GM21737 (cell line): ENCODE results near the gene KCNK16.
A peak's percentile ranks its signal among the peaks of the same experiment; 100 is the strongest.

Experiments used
- ATAC-seq: cut with Tn5 transposase; IDR thresholded peaks from one replicate; pipeline ENCODE4 v1.9.1; 2021; ENCODE audit warnings: mild to moderate bottlenecking, moderate library complexity; ENCODE audit not compliant: unreplicated experiment

KCNK16 gene

DNA sequence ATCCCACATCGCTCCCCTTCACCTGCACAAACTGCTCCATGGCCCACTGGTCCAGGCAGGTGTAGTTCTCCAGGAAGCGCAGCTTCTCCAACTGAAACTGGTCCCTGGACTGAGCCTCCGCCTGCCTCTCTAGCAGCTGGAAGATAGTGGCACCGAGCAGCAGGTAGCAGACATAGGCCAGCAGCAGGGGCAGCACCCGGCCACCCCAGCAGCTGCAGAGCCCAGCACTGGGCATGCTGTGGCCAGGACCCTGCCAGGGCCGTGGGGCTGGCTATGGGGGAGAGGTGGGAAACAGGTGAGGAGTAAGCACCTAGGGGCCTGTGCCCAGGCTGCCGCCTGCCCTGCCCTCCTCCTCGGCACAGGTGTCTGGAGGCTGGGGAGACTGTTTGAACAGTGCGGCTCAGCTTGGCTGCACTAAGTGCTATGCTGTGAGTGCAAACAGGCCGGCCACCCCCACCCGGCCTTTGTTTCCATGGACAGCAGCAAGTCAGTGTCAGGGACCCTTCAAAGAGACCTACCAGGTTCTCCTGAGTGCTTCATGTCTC lies at the start of gene KCNK16:
KCNK16 (minus strand) TSS at position 397 of the 545 bp plus-strand sequence; CDS start at position 235, 162 bp downstream.
- ATAC-seq: no peak

DNA sequence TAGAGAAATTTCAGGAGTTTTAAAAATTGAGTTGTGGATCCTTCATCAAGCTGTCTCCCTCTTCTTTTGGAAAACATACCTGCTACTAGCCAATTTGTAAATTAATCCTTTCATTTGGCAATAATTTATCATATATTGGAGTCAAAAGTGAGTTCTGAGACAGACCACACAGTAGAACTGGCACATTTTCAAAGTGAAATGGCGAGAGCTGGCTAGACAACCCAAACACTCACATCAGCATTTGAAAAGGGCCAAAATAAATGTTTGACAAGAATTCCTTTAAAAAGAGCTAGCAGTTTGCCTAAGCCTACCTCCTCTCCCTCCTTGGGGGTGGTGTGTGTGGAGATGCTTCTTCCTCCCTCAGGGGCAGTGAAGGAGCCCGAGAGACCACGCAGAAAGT lies 47.9 kb upstream of the KCNK16 start:
- ATAC-seq: no peak

DNA sequence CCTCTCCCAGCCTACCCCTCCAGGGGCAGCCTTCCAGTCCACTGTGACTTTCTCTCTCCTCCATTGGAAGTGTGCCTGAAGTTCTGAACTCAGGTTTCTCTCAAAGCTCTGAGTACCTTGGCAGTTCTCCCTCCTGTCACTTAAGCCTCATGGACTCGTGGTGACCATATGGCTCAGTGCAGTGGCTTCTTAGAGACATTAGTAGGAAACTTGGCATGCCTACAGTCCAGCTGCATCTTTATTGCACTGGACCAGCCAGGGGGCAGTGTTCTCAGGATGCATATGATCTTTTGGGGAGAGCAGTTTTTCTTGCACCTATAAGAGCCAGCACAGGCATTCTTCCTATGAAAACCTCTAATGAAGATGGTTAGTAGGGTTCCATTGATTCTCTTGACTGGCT lies 47.5 kb upstream of the KCNK16 start:
- no peak for ATAC-seq

DNA sequence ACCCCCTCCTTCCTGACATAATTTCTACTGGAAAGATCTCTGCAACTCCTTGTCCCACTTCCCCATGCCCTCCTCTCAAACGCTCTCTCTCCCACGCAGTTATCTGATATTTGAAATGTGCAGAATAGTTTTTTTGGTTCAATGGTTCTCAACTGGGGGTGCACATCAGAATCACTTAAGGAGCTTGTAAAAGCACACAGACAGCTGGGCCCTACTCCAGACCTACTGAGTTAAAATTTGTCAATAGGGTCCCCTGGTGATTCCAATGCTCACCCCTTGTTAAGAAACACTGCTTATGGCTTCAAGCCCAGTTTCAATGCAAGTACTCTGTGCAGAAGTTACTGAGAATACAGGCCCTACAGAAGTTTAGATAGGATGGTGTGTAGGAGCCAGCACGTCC lies 45.2 kb upstream of the KCNK16 start:
- no peak for ATAC-seq

DNA sequence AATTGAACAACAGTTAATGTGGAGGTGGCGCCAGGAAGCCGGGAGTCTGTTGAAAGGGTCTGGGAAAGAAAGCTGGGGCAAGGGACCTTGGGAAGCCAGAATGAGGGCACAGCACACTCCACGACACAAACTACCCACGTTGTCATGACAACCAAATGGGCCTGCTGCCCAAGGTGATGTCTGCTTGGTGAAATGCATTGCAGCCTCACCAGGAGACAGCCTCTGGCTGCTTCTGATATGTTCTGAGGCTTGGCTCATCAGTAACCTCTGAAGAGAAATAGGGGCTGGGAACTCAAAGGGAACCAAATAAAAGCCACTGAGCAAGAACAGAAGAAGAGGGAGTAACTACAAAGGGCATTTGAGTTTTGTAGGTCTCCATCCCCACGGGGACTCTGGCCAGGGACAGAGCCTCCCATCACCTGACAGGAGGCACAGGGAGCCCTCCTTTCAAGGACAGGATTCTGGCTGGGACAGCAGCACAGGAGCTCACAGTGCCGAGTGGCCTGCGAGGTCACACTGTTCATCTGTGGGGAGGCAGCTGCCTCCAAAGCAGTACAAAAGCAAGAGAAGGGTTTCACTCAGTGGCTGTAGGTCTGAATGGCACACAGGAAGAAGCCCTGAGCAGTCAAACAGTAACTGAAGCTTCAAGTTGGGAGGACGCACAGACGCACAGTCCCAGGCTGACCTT lies 44.6 kb upstream of the KCNK16 start:
- no peak for ATAC-seq

DNA sequence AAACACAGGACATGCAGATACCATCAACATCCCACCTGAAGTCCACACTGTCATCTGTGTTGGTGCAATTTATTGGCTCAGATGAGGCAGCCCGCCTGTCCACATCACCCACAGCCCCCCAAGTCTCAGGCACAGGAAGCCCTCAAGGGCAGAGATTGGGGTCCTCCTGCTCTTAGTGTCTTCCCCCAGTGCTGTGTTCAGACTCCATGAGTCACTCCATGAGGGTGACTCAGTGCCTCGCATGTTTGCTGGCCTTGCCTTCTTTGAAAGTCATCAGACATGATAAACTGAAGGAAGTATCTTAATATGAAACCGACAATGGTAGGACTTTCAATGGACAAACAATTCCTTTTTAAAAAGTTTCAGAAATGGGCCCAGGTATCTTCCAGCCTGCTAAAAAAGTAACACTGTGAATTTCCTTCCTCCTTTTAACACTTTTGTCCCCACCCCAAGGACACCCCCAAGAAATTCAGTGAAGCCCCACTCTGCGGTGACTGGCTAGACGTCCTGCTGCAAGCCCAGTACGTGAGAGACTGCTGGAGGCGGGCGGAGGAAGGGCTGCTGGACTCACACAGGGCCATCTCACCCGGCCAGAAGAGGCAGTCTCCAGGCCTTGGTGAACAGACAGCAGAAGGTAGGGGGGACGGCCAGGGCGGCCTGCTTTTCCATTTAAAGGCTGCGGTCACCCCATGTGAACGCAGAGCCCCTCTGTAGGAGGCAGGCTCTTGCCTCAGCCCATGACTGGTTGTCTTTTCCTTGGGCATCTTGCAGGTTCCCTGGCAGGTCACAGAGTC lies 43.0 kb upstream of the KCNK16 start:
- ATAC-seq: no peak

DNA sequence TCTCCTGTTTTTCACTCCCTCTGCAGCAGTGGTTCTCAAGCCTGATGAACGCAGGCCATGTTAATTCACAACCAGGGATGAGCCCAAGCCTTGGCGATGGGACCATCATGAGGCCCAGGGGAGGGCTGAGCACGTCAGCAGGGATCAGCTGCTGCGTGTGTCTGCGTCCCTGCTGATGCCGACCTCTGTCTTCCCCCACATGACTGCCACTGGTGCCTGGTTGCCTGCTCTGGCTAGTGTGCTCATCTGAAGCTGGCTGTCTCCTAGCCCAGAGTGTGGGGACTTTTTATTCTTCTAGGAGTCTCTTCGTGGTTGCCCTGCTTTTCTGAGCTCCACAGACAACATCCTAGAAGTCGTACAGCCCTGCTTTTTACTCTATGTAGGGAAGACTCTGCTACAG lies 40.8 kb upstream of the KCNK16 start:
- ATAC-seq: no peak

DNA sequence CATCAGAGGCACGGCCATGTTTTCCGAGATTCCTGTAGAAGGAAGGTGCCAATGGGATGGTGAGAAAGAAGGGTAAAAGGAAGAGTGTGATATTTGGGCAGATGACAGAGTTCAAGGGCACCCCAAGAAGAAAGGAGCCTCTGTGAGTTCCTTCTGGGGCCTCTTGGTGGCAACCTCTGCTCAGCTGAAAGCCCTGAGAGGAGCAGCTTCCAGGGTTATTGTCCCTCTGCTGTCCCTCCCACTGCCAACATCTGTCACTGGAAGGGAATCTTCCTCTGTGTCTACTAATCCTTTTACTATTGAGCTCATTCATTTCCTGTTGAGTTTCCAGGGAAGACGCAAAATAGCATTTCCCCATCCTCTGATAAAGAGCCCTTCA lies 40.0 kb upstream of the KCNK16 start:
- no peak for ATAC-seq

DNA sequence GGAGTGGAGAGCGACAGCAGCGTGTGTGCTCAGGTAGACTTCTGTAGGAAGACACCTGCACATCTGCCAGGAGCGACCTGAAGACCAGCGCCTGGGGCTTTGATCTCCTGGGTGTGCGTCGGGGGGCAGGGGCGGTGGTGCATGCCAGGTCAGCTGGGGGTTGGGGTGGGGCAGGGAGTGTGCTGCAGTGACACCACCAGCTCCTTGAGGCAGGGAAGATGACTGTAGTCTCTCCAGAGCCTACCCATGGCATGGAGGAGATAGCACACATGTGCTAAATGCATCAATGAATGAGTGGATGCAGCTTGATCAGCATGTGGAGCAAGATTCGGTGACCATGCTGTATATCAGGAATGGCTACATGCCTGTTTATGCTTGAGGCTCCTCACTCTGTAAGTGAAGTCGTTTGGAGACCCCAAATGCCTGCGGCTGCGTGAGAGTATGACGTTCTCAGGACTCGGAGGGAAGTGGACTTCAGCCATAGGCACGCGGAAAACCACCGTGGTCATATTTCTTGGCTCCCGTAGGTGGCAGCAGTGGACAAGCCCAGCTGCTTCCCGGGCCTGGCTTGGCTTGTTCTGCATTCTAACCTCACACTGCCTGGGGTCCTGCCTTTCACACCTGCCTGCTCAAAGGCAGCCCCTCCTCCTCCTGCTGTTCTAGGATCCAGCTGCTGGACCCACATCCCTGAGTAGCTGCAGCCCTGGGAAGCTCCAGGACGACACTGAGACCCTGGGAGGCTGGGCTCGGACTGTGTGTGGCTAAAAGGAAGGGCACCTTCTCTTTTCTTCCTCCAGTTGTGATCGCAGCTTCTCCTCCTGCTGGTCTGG lies 39.4 kb upstream of the KCNK16 start:
- ATAC-seq: peak; percentile 73

DNA sequence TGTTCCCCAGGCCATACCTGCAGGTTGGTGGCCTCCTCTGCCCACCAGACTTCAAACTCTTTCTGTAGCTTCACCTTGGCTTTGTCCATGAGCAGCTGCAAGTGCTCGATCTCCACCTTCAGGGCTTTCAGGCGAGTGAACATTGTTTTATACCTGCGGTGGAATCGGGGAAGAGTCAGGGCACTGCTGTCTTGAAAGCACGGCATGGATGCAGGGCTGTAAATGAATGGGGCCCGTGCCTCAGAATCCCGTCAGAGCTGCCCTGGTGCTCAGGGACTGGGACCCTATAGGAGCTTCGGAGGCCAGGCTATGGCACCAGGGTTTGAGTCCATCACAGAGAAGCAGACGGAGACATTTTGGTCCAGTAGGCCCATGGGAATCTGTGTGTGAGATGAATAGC lies 37.9 kb upstream of the KCNK16 start:
- ATAC-seq: no peak

DNA sequence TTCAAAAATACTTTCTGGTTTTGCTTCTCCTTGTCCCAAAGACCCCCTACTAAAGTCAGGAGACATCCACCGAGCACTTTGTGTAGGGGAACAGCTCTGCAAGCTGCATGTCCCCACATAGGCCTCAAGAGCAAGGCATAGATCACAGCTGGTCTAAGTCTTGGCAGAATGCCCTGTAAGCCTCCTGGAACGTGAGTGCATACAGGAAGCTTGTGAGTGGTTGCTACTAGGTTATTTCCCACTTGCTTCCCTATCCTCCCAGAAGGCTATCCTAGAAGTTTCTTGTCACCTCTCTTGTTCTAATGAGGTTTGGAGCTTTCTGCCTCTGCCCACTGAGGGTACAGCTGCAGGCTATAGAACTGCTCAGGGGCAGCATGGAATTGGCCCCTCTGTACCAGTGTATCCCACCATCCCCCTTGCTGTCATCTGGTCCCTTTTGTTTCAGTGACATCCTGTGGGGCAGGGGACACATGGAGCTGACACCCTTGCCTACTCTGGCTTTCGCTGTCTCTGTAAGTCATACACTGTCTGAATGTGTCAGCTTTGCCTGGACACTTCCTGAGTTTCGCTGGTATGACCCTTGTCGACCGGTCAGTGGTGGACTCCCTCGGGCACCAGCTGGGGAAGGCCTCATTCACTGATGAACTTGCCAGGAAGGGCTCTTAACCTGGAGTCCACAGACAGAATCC lies 35.6 kb upstream of the KCNK16 start:
- no peak for ATAC-seq

DNA sequence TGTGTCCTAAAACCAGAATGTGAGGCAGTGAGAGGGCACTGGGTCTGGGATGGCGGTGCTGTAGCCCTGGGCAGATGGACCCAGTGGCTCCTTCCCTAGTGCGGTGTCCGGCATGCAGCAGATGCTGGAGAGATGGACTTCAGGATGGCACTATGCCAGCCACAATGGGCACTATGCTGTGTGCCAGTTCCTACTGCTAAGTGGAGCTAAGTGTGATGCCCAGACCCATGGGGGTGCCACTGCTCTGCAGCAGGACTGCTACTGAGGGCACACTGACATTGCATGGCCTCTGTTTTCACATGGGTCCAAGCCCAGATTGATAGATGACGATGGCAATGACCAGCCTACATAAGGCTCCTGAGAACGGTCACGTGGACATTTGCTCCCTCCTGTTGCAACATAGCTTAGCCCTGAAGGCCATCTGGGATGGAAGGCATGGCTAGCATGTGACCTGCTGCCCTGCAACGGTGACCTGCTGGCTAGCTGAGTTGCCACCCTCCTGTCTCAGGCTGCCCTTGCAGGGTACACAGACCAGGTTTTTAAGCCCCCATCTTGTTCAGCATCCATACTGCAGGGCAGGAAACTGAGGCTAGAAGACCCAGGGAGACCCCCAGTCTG lies 31.3 kb upstream of the KCNK16 start:
- no peak for ATAC-seq

DNA sequence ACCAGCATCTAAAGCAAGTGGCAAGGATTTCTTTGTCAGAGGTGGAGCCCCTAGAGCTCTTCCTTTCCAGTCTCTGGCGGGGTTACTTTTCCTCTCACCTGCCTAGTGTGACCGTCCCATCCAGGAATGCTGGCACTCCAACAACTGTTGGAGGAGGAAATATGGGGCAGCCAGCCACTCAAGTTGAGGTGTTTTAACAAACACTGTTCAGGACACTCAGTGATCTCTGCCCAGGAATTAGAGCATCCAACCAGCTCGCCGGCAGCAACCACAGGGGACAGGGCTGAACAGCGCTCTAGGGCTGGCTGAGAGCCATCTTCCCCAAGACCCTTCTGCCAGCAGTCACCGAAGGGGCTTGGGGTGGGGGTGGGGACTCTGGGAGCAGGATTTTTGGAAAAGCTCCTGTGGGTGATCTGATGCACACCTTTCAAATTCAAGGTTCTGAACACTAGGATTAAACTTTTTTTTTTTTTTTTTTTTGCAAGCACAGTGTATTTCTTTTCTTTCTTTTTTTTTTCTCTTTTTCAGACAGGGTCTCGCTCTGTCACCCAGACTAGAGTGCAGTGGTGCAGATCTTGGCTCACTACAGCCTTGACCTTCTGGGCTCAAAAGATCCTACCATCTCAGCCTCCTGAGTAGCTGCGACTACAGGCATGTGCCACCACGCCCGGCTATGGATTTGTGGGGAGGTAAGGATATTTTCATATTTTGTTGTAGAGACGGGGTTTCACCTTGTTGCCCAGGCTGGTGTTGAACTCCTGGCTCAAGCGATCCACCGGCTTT lies 28.4 kb upstream of the KCNK16 start:
- no peak for ATAC-seq

DNA sequence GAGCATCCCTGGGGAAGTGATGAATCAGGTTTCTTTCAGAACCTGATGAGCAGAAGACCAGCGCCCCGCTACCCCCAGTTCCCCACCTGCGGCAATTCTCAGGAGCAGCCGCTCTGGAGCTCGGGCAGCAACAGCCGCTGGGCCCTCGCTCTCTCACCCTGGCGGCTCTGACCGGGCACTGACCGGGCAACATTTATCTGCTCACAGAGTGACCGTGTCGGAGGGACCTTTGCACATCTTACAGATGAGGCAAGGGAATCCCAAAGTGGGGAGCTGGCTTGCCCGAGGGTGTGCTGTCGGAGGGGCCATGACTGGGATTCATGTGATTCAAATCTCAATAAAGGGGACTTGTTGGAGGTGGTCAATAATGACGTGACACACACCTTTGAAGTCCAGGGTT lies 26.2 kb upstream of the KCNK16 start:
- ATAC-seq: no peak

DNA sequence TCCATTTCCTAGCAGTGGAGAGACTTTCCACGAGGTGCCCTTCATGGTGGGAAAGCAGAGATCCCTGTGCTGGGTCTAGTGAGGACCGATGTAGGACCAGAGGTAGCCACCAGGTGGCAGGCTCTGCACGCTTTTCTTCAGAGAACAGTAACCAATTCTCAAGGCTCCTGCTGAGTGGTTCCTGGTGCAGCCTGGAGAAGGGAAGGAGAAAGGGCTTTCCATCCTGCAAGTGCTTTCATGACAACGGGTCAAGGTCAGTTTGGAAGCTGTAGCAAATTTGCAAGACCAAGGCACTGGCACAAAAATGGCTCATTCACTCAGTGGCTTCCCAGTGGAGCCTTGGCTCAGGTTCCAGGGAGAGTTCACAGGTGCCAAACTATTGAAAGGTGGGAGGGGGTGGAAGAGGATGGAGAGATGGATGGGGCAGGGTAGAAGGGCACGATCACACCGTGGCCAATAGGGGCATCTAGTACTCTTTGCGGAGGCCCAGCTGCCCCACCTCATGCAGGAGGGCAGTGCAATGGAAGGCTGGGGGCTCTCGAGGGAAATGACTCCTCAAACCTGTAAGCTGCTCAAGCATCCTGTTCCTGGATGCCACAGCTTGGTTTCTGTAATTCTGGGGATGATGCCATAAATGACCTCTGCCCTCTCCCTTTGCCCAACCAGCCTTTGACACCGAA lies 25.5 kb upstream of the KCNK16 start:
- ATAC-seq: no peak

DNA sequence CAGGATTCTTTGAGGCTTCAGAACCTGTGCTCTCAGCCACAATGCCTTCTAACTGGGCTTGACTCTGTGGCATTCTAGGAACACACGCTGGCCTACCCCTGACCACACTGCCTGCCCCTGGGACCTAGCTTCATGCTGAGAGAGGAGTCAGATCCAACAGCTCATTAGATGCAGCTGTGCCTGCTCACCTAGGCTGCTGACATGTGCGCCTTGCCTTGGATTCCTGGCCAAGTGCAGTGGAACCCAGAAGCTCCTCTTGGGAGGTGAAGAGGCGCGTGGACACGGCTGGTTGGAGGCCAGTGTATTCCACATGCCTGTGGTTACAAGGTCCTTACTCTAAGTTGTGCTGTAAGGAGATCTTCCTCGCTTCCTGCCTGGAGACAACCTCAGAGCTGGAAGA lies 24.7 kb upstream of the KCNK16 start:
- ATAC-seq: no peak

DNA sequence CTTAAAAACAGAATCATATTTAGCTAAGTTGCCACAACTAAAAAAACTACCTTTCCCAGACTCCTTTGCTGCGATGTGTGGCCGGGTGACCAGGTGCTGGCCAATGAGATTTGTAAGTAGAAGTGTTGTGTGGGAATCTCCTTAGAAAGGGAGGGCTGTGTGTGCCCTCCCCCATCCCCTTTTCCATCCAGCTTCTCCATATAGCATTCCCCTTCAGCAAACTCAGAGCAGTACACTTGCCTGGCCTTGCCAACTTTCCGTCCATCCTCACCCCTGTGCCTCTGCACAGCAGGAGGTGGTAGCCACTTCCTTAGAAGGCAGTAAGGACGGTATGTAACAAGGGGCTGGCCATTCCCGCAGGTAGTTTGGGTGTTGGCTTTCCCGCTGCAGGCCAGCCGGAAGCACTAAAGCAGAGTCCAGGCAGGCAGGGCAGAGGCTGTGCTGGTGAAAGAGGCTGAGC lies 22.3 kb upstream of the KCNK16 start:
- no peak for ATAC-seq

DNA sequence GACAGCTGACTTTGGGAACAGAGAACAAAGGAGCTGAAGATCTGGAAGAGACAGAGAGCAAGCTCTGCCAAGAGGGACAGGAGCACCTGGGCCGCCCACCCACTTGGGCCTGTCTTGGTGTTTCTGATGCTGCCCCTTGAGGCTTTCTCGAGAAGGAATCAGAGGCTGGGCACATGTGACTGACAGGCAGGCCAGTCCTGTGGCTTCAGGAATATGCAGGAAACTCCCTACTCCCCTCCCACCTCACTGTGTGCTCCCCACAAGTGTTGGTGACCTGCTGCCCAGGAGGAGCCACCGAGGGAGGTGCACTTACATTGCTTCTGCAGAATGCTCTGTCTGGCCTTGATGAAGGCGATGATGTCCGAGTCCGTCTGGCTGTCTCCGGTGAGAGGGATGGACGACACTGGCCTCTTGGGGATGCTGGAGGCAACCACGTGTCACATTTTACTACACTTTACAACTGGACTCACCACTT lies 20.9 kb upstream of the KCNK16 start:
- no peak for ATAC-seq
